T1000 (cell line): ENCODE measurements around the gene CEP170B.
"Not testable (repeated sequence)": the region's sequence is repeated elsewhere in the genome, so short reads cannot be mapped to it uniquely, and the experiment has no call there.

Experiments used
- DNase-seq: peaks from one replicate; lab custom pipeline; 2025; ENCODE audit warnings: mixed read lengths; lab: John Stamatoyannopoulos, UW

The CEP170B gene

DNA sequence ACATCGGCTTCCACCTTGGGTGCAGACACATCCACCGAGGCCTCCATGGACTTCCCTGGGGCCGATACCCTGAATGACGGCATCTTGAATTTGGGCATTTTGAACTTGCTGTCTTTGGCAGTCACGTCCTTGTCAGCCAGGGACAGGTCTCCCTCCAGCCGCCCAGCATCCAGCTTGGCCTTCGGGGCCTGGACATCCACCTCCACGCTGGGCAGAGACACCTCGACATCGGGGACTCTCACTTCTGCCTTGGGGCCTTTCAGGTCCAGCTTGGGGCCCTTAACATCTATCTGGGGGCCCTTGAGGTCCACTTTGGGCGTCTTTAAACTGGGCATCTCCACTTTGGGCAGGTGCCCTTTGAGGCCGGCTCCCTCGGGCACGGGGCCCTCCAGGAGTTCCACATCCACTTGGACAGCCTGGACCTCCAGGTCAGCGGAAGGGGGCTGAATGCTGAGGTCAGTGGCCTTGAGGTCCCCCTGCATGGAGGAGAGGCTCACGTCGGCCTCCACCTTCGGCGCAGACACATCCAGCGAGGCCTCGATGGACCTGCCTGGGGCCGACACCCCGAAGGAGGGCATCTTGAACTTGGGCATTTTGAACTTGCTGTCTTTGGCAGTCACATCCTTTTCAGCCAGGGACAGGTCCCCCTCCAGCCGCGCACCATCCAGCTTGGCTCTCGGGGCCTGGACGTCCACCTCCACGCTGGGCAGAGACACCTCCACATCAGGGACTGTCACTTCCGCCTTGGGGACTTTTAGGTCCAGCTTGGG is 79.6 kb downstream of the CEP170B start:
- DNase-seq, result not testable (repeated sequence)

DNA sequence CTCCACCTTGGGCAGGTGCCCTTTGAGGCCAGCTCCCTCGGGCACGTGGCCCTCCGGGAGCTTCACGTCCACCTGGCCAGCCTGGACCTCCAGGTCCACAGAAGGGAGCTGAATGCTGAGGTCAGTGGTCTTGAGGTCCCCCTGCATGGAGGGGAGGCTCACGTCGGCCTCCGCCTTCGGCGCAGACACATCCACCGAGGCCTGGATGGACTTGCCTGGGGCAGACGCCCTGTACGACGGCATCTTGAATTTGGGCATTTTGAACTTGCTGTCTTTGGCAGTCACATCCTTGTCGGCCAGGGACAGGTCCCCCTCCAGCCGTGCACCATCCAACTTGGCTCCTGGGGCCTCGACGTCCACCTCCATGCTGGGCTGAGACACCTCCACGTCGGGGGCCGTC is 80.2 kb downstream of the CEP170B start:
- DNase-seq, result not testable (repeated sequence)
